CD4-positive, alpha-beta T cell treated with Interleukin-10 for 1 hour (primary cell): ENCODE results near the gene PSG6.
"Not testable (repeated sequence)": the region's sequence is repeated elsewhere in the genome, so short reads cannot be mapped to it uniquely, and the experiment has no call there.

Experiments used
- DNase-seq: peaks from one replicate; pipeline ENCODE4 v3.0.0-alpha.2; 2020

The PSG6 gene

GRCh38 chr19:42900561-42900960 lies 17.1 kb downstream of the PSG6 start:
- not testable (repeated sequence) for DNase-seq

GRCh38 chr19:42899674-42900073 lies 18.0 kb downstream of the PSG6 start:
- DNase-seq = not testable (repeated sequence)

GRCh38 chr19:42899110-42899509 lies 18.6 kb downstream of the PSG6 start:
- not testable (repeated sequence) for DNase-seq

- not testable (repeated sequence) for DNase-seq
Observed at GRCh38 chr19:42898656-42899055, 19.0 kb downstream of the PSG6 start.

- DNase-seq = not testable (repeated sequence)
Observed at GRCh38 chr19:42897729-42898128, 20.0 kb downstream of the PSG6 start.

- not testable (repeated sequence) for DNase-seq
Observed at GRCh38 chr19:42890446-42890845, 27.2 kb downstream of the PSG6 start.

- DNase-seq = not testable (repeated sequence)
Observed at GRCh38 chr19:42887876-42888445, 29.7 kb downstream of the PSG6 start.

- DNase-seq = not testable (repeated sequence)
Observed at GRCh38 chr19:42882730-42883129, 35.0 kb downstream of the PSG6 start.

GRCh38 chr19:42882010-42882409 lies 35.7 kb downstream of the PSG6 start:
- not testable (repeated sequence) for DNase-seq

GRCh38 chr19:42881279-42881678 lies 36.4 kb downstream of the PSG6 start:
- not testable (repeated sequence) for DNase-seq

- DNase-seq = not testable (repeated sequence)
Observed at GRCh38 chr19:42880621-42881020, 37.1 kb downstream of the PSG6 start.

- no peak for DNase-seq
Observed at GRCh38 chr19:42879613-42880012, 38.1 kb downstream of the PSG6 start, which contains the start of gene PSG1. Gene PSG1, minus strand, starts transcription at chr19:42879713. Its CDS starts 132 bp downstream, at chr19:42879581.

- not testable (repeated sequence) for DNase-seq
Observed at GRCh38 chr19:42876596-42876995, 41.1 kb downstream of the PSG6 start.

- not testable (repeated sequence) for DNase-seq
Observed at GRCh38 chr19:42875881-42876280, 41.8 kb downstream of the PSG6 start.

GRCh38 chr19:42874901-42875813 lies 42.5 kb downstream of the PSG6 start:
- not testable (repeated sequence) for DNase-seq

GRCh38 chr19:42874136-42874535 lies 43.6 kb downstream of the PSG6 start:
- not testable (repeated sequence) for DNase-seq

- DNase-seq = no peak
Observed at GRCh38 chr19:42872608-42873007, 45.1 kb downstream of the PSG6 start.

- DNase-seq = no peak
Observed at GRCh38 chr19:42857544-42857867, 60.2 kb downstream of the PSG6 start.

GRCh38 chr19:42856866-42857543 lies 60.7 kb downstream of the PSG6 start:
- peak; percentile 9 for DNase-seq

- DNase-seq = not testable (repeated sequence)
Observed at GRCh38 chr19:42854745-42855144, 62.9 kb downstream of the PSG6 start.

- not testable (repeated sequence) for DNase-seq
Observed at GRCh38 chr19:42853231-42853630, 64.5 kb downstream of the PSG6 start.

- not testable (repeated sequence) for DNase-seq
Observed at GRCh38 chr19:42852821-42853220, 64.9 kb downstream of the PSG6 start.
